ENCODE data around the gene PNLIP.

GRCh38 chr10:116610443-116611152 is 64.9 kb downstream of the PNLIP start:
- TF ChIP-seq, protein P1, sequence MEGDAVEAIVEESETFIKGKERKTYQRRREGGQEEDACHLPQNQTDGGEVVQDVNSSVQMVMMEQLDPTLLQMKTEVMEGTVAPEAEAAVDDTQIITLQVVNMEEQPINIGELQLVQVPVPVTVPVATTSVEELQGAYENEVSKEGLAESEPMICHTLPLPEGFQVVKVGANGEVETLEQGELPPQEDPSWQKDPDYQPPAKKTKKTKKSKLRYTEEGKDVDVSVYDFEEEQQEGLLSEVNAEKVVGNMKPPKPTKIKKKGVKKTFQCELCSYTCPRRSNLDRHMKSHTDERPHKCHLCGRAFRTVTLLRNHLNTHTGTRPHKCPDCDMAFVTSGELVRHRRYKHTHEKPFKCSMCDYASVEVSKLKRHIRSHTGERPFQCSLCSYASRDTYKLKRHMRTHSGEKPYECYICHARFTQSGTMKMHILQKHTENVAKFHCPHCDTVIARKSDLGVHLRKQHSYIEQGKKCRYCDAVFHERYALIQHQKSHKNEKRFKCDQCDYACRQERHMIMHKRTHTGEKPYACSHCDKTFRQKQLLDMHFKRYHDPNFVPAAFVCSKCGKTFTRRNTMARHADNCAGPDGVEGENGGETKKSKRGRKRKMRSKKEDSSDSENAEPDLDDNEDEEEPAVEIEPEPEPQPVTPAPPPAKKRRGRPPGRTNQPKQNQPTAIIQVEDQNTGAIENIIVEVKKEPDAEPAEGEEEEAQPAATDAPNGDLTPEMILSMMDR (IDR thresholded peaks at IDR 0.05) = no peak
- no peak for TF ChIP-seq EP300 (IDR thresholded peaks at IDR 0.05)

All from tibial nerve (tissue), 4 donors.